ENCODE data around the gene UBN1. TPM values are rescaled to one million over a fixed set of nuclear protein-coding genes. Genes with fewer than 3 reads are reported as not detected.

Gene UBN1
- total RNA-seq, 1 experiment from 2014 or later: 25.2 TPM

- DNase-seq (ENCODE audit: extremely low read depth, low read depth): no peak
Observed at GRCh38 chr16:4814542-4815173, 32.6 kb upstream of the UBN1 start.

DNA sequence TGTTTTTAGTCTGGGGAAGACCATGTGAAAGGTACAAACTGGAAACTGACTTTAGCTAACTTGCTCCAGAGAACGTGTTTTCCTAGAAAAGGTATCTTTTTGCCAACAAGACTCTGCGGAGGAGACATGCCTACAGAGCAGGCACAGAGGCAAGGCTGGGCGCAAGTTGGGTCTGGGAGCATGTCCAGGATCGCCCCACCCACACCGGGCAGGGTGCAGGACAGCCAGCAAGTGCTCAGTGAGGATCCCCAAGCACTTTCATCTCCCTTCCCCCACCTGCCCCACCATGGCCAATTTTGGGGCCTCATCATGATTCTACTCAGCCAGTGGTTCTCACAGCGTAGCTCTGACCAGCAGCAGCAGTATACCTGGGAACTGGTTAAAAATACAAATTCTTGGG lies 26.6 kb upstream of the UBN1 start:
- no peak for DNase-seq (ENCODE audit: extremely low read depth, low read depth)

DNA sequence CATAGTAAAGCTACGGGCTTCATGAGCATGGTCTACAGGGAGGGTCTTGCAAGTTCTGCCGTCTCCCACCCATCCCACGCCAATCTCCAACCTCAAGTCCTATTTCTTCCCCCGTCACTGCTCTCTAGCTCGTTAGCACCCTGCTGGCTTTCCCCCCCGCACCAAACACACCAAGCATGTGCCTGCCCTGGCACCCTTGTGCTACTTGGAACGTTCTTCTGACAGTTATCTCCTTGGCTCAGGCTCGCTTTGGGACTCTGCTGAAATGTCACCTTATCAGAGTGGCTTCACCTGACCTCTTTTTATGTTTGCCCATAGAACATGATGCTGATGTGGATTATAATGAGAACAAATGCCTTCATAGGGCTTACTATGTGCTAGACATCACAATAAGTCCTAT lies 22.1 kb upstream of the UBN1 start:
- no peak for DNase-seq (ENCODE audit: extremely low read depth, low read depth)

DNA sequence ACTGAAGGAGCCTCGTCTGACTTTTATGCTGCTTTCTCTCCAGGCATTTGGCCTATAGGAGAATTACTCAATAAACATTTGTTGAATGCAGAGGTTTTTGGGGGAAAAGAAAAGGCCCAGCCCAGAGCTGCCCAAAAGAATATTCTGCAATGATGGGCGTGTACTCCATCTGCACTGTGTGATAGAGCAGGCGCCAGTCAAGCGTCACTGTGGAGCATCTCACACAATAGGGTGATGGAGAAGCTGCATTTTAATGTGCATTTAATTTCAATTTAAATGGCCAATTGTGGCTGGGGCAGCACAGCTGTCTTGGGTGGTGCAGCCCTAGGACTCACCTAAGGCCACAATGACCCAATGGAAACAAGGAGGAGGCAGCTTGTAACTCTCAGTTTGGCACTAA lies 20.8 kb upstream of the UBN1 start:
- DNase-seq (ENCODE audit: extremely low read depth, low read depth): no peak

DNA sequence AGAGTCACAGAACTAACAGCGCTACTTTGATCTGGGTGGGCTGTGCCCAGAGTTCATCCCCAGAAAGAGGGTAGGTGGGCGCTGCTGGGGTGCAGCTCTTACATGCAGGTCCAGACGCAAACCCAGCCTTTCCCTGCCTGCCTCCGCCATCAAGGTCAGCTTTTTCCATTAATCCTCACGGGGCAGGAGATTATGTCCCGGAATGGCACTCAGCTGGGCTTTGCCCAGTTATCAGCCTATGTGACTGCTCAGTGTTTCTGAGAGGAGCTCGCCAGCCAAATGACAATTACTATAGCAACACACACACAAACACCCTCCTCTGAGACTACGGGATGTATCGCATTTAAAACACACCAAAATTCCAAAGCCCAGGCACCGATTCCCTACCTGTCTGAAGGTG lies 20.3 kb upstream of the UBN1 start:
- no peak for DNase-seq (ENCODE audit: extremely low read depth, low read depth)

DNA sequence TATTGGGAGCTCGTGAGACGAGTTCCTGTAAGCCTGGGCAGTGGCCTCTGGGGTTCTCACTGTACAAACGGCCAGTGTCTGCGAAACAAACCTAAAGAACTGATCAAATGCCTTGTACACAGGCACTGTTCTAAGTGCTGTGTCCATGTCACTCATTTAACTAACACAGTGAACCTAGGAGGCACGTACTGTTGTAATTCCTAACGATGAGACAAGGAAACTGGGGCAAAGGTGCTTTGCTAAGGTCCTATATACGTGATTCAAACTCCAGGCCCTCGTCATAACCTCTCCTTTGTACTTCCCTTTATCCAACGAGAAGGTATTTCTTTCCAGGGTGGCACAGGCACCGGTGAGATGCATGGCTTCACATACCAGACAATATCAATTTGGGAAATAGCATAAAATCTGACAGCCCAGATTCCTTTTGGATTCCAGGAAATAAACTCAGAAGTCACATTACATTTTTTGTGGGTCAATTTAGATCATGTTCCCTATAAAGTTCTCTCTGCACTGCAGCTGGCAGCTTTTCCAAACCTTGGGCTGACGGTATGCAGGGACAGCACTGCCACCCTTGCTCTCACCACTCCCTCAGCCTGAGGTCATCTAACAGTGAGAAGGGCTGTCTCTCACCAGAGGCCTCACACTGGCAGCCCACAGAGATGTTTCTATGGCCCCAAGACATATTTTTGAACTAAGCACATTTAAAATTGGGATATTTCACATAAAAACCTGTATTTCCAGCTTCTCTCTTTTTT lies 18.5 kb upstream of the UBN1 start:
- DNase-seq (ENCODE audit: extremely low read depth, low read depth): no peak

DNA sequence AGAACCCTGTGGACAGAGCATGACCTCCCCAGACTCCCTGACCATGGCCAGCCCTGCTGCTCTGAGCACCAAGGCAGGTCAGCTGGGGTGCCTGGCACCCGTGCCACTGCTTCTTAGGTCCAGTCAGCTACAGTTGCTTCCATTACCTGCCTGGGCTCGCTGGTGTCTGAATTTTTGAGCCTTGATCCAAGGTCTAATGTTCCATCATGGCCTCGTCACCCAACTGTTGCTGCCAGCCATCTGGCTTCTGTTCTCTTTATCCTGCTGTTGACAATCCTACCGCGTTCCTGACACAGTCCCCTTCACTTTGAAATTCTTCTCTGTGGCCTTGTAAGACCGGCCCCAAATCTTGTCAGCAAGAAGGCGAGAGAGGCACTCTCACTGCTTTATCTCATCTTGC lies 16.9 kb upstream of the UBN1 start:
- no peak for DNase-seq (ENCODE audit: extremely low read depth, low read depth)

DNA sequence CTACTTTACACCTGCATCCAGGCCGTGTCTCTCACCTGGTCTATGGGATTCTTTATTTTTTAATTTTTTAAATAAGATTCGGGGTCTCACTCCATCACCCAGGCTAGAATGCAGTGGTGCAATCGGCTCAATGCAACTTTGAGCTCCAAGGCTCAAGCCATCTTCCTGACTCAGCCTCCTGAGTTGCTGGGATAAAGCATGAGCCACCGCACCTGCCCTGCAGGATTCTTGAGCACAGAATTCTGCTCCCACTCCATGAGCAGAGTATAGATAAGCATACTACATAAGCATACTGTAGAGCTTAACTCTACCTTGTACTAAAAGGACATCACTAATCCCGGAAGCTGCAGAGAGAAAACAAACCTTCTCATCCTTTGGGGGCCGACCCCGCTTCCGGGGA lies 15.7 kb upstream of the UBN1 start:
- no peak for DNase-seq (ENCODE audit: extremely low read depth, low read depth)

DNA sequence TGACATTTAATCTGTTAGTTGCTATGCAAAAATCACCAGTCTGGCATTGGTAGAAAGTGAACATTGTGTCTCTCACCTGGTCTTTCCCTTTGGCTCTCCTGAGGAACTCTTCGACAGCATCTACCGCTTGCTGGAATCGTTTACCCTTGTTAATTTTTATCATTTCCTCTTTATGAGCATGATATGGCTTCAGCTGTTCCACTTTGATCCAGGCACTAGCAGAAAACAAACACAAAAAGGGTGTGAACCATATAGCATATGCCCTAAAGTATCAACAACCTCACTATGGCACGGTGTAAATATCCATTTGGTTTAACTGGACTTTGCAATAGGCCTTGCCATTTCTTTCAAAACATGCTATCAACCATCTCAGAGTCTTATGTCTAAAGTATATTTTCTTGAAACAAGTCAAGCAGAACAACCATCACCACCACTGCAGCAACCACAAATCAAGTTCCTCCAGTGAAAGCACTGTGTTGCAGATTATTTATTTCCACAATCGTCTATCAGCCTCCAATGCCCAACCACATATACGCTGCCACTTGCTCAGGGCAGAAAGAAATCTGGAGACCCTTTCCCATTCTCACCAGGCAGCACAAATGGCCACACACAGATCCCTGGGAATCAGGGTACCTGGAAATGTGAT lies 14.5 kb upstream of the UBN1 start:
- no peak for DNase-seq (ENCODE audit: extremely low read depth, low read depth)

DNA sequence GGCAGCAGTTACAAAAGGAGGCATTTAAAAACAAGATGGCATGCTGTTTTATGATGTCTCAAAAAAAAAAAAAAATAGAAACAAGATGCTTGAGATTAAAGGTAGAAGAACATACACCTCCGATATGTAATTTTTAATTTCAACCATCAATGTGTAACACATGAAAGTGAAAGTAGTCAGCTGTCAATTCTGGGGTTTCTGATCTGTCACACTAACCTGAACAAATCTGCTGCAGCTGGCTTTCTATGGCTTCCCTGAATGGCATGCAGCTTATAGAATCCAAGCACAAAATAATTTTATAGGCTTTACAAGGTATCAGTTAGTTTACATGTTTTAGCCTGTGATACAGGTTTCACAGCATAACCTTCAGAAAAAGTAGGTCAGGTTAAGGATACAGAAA lies 13.7 kb upstream of the UBN1 start:
- DNase-seq (ENCODE audit: extremely low read depth, low read depth): no peak

GRCh38 chr16:4836727-4837126 lies 10.6 kb upstream of the UBN1 start:
- DNase-seq (ENCODE audit: extremely low read depth, low read depth): no peak

GRCh38 chr16:4837733-4838501 lies 9.4 kb upstream of the UBN1 start:
- no peak for DNase-seq (ENCODE audit: extremely low read depth, low read depth)

GRCh38 chr16:4839942-4840341 lies 7.3 kb upstream of the UBN1 start:
- DNase-seq (ENCODE audit: extremely low read depth, low read depth): no peak

- no peak for DNase-seq (ENCODE audit: extremely low read depth, low read depth)
Observed at GRCh38 chr16:4840984-4841383, 6.3 kb upstream of the UBN1 start.

GRCh38 chr16:4846503-4846900 lies 779 bp upstream of the UBN1 start:
- DNase-seq (ENCODE audit: extremely low read depth, low read depth): no peak

DNA sequence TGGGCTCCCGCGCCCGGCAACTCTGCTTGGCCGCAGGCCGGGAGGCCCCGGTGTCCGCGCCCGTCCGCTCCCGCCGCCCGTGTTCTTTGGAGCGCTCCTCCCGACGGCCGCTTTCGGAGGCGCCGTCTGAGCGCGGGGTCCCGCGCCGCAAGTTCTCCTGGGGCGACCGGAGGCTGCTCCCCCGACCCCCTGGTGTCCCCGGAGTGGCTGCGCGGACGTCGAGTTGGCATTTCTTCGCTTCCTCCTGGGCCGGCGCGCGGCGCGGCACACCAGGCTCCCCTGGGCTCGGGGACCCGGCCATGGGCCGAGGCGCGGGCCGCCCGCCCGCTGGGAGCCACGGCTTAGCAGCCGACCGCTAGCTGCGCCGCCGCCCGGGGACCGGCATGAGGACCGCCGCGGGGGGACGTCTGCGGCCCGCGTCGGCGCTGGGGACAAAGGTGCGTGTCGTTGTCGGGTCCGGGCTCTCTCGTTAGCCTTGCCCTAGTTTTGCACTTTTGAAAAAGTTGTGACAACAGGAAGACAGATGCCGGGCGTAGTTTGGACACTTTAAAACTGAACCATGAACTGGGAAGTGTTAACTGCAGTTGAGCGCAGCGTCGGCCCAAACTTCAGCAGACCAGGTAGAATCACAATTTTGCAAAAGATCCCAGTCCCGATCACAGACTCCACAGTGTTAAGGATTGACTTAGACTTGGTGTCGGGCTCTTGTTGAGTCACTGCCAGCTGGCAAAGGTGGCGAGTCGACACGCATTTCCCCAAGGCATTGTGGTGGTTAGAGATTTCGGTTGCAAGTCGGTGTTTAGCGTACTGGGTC lies 700 bp downstream of the UBN1 start:
- DNase-seq (ENCODE audit: extremely low read depth, low read depth): peak; percentile 40

DNA sequence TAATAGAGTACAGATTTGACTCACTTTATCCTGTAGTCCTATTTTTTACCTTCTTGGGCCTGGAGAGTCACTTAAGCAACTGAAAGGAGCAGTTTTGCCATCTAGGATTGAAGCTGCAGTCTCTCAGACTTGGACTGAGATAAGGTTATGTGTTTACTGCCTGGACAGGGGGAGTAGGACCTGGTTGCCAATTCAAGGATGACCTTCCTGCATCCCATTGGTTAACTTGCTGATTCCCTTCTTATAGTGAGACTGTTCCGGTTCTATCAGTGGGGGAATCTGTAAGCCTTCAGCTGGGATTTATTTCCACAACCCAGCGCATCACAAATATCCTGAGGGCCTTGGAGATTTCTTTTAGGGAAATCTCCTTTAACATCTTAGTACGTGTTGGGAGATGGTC lies 2.9 kb downstream of the UBN1 start:
- no peak for DNase-seq (ENCODE audit: extremely low read depth, low read depth)

DNA sequence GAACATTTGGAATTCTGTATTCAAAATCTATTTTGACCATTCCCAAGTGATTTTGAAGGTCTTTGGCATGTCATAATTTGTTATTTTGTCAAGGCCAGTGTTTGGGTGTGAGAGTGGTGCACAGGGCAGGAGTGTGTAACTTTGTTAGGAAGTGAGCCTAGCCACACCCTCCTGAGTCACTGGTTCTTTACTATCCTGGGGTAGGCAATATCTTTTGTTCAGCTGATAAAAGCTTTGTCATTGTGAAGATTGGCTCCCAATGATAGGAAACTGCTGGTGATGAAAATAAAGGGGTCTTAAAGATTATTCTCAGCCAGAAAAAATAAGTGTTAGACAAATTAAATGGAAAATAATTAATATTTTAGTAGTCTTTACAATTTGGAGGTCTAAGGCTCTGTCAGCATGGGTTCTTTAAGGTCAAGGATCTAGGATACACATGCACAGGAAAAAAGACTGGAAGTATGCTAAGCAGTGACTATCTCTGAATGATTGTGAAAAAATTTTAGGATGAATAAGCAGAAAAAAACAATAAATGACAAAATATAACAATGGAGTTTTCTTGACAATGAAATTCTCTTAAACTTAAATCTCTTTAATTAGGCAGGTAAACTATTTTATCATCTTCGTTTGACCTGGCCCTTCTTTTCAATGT lies 5.1 kb downstream of the UBN1 start:
- peak; percentile 43 for DNase-seq (ENCODE audit: extremely low read depth, low read depth)

GRCh38 chr16:4855371-4855770 lies 8.1 kb downstream of the UBN1 start:
- DNase-seq (ENCODE audit: extremely low read depth, low read depth): no peak

- no peak for DNase-seq (ENCODE audit: extremely low read depth, low read depth)
Observed at GRCh38 chr16:4855804-4856203, 8.5 kb downstream of the UBN1 start.

Data from NCI-H460 (cell line).